Measurements from ENCODE around the gene REELD1. TPM values are rescaled to one million over a fixed set of nuclear protein-coding genes. Genes with fewer than 3 reads are reported as not detected.

The REELD1 gene
- total RNA-seq, 1 experiment from 2014 or later: 0.14 TPM

GRCh38 chr4:146193628-146194027, 20.7 kb upstream of the REELD1 start:
- no peak for DNase-seq
- Histone ChIP-seq H3K4me3 (ENCODE audit: insufficient read depth, low read depth, low read length) (no peak overlapping the region), H3K36me3 (replicated peaks; ENCODE audit: control insufficient read depth, insufficient read depth, low read length) (peaks cover 7% of the 10 kb centered on the region), H3K27me3 (ENCODE audit: control insufficient read depth, insufficient read depth, low read length) (no peaks in the 10 kb centered on the region)

DNA sequence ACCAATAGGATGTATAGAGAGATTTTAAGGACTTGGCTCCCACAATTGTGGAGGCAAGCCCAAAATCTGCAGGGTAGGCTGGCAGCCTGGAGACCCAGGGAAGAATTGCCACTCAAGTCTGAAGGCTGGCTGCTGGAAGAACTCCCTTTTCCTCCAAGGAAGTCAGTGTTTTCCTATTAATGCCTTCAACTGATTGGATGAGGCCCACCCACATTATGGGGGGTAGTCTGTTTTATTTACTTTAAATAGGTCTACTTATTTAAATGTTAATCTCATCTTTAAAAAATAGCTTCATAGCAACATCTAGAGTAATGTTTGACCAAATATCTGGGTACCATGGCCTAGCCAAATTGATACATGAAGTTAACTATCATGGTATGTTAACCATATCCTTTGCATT, 20.1 kb upstream of the REELD1 start:
- no peak for DNase-seq
- Histone ChIP-seq H3K4me3 (ENCODE audit: insufficient read depth, low read depth, low read length) (no peak overlapping the region), H3K36me3 (replicated peaks; ENCODE audit: control insufficient read depth, insufficient read depth, low read length) (peaks cover 6% of the 10 kb centered on the region), H3K27me3 (ENCODE audit: control insufficient read depth, insufficient read depth, low read length) (no peaks in the 10 kb centered on the region)

DNA sequence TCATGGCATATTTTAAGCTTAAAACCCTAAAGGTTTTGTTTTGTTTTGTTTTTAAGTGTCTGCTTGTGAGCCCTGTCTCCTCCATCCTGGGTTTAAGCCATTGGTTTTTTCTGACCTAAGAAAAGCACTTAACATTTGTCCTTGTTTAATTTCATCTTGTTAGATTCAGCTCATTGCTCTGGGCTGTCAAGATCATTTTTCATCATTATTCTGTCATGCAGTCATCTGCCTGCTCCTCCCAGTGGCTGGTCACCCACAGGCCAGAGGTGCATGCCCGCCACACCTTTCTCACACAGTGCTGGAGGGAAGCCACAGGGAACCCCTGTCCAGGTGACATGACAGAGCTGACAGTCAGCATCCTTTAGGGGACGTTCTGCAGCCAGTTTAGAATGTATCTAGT, 11.7 kb upstream of the REELD1 start:
- Histone ChIP-seq H3K4me3 (ENCODE audit: insufficient read depth, low read depth, low read length) (no peak overlapping the region), H3K27me3 (ENCODE audit: control insufficient read depth, insufficient read depth, low read length) (no peaks in the 10 kb centered on the region), H3K36me3 (replicated peaks; ENCODE audit: control insufficient read depth, insufficient read depth, low read length) (no peaks in the 10 kb centered on the region)
- no peak for DNase-seq

DNA sequence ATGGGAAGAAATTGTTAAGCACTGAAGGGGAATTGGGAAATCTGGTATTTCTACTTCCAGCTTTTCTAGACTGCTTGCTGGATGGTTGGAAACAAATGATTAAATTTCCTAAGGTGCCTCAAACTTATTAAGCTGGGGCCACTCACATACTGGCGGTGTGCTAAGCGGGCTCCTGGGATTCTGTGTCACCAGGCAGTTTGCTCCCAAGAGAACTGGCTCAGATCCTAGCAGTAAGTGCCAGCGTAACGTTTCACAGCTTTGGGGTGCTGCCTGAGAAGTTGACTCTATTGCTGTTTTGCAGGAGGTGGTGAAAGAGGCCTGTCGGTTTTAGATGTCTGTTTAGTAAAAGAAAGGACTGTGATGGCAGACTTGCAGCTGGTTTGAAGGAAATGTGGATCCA, 6.9 kb upstream of the REELD1 start:
- Histone ChIP-seq H3K4me3 (ENCODE audit: insufficient read depth, low read depth, low read length) (no peak overlapping the region), H3K36me3 (replicated peaks; ENCODE audit: control insufficient read depth, insufficient read depth, low read length) (no peaks in the 10 kb centered on the region), H3K27me3 (ENCODE audit: control insufficient read depth, insufficient read depth, low read length) (no peaks in the 10 kb centered on the region)
- no peak for DNase-seq

- DNase-seq: no peak
- H3K36me3 ChIP-seq (replicated peaks; ENCODE audit: control insufficient read depth, insufficient read depth, low read length): no peaks in the 10 kb centered on the region
- no peak overlapping the region for H3K4me3 ChIP-seq (ENCODE audit: insufficient read depth, low read depth, low read length)
- H3K27me3 ChIP-seq (ENCODE audit: control insufficient read depth, insufficient read depth, low read length): no peaks in the 10 kb centered on the region
Measured at GRCh38 chr4:146210890-146211289, 3.4 kb upstream of the REELD1 start.

DNA sequence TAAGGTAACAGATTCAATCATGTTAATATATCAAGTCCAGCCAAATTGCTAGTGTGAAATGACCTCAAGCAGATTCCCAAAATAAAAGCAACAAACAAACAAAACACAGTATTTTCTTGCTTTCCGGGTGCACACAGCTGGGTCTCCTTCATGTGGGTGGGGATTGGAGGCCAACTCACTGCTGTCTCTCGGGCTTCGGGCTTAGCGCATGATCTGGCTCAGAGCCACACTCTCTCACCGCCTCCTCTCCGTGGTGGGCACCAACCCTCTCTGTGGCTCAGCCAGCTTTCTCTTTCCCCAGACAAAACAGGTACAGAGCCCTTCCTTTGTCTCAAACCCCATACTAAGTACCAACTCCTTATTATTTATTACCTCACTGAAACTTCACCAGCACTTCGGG, 2.9 kb upstream of the REELD1 start:
- no peaks in the 10 kb centered on the region for H3K36me3 ChIP-seq (replicated peaks; ENCODE audit: control insufficient read depth, insufficient read depth, low read length)
- no peak overlapping the region for H3K4me3 ChIP-seq (ENCODE audit: insufficient read depth, low read depth, low read length)
- no peak for DNase-seq
- H3K27me3 ChIP-seq (ENCODE audit: control insufficient read depth, insufficient read depth, low read length): no peaks in the 10 kb centered on the region

DNA sequence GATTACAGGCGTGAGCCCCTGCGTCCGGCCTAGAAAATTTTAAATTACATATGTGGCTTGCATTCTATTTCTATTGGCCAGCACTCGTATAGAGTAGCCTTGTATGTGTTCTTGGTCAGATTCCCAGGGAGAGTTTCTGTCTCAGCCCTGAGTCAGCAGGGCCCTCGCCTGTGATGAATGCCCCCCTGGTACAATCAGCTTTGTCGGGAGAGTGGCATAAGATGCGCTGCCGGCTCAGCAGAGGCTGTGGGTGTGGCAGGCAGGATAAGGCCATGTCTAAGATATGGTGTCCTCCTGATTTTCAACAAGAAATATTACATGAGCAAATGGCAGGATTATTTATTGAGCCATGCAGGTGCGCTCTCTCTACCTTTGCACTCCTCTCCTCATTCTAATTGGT, 1.6 kb upstream of the REELD1 start:
- no peak for DNase-seq
- H3K4me3 ChIP-seq (ENCODE audit: insufficient read depth, low read depth, low read length): no peak overlapping the region
- no peaks in the 10 kb centered on the region for H3K36me3 ChIP-seq (replicated peaks; ENCODE audit: control insufficient read depth, insufficient read depth, low read length)
- H3K27me3 ChIP-seq (ENCODE audit: control insufficient read depth, insufficient read depth, low read length): no peaks in the 10 kb centered on the region

DNA sequence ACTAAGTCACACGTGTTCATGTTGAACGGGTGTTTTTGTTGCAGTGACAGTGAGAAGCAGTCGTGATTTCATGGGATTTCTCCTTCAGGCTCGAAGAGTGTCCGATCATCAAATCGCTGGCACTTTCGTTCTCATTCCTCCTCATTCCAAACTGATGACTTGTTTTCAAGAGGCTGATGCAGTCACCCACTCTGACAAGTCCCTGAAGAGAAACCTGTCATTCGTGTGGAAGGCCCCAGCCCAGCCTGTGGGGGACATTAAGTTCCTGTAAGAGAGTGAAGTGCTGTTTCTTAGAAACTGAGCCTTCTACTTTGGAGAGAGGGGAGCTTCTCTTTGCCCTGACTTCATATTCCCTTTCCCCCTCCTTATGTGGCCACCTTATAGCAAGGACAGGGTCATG, 8.0 kb downstream of the REELD1 start:
- H3K36me3 ChIP-seq (replicated peaks; ENCODE audit: control insufficient read depth, insufficient read depth, low read length): no peaks in the 10 kb centered on the region
- no peak overlapping the region for H3K4me3 ChIP-seq (ENCODE audit: insufficient read depth, low read depth, low read length)
- no peak for DNase-seq
- no peaks in the 10 kb centered on the region for H3K27me3 ChIP-seq (ENCODE audit: control insufficient read depth, insufficient read depth, low read length)

DNA sequence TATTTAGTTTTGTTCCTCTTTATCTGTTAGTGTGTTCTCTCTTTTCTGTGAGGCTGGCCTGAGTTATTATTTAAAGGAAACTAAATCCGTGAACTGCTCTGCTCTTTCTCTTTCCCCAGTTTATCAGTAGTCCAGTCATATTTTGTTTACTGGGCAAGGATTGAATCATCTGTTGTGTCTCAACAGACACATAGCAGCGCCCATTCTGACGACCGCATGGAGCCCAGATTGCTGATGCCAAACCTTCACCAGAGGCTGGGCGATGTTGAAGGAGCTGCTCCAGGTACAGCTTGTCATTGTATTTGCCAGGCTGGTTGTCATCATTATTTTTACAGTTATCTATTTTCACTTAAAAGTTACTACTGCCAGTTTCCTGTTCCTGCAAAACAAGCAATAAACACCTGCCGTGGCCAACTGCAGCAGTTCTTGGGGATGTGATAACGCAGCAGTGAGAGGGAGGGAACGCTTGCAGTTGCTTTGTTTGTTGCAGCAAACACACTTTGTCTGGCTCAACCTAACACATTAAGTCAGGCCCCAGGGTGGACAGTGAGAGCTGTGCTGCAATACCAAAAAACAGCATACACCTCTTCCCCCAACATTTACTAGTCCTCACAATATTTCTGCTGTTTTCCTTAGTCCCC, 10.1 kb downstream of the REELD1 start:
- no peak overlapping the region for H3K4me3 ChIP-seq (ENCODE audit: insufficient read depth, low read depth, low read length)
- no peaks in the 10 kb centered on the region for H3K27me3 ChIP-seq (ENCODE audit: control insufficient read depth, insufficient read depth, low read length)
- no peaks in the 10 kb centered on the region for H3K36me3 ChIP-seq (replicated peaks; ENCODE audit: control insufficient read depth, insufficient read depth, low read length)
- DNase-seq: no peak

- no peak for DNase-seq
- no peaks in the 10 kb centered on the region for H3K27me3 ChIP-seq (ENCODE audit: control insufficient read depth, insufficient read depth, low read length)
- H3K36me3 ChIP-seq (replicated peaks; ENCODE audit: control insufficient read depth, insufficient read depth, low read length): no peaks in the 10 kb centered on the region
- H3K4me3 ChIP-seq (ENCODE audit: insufficient read depth, low read depth, low read length): no peak overlapping the region
Measured at GRCh38 chr4:146229406-146229805, 15.1 kb downstream of the REELD1 start.

DNA sequence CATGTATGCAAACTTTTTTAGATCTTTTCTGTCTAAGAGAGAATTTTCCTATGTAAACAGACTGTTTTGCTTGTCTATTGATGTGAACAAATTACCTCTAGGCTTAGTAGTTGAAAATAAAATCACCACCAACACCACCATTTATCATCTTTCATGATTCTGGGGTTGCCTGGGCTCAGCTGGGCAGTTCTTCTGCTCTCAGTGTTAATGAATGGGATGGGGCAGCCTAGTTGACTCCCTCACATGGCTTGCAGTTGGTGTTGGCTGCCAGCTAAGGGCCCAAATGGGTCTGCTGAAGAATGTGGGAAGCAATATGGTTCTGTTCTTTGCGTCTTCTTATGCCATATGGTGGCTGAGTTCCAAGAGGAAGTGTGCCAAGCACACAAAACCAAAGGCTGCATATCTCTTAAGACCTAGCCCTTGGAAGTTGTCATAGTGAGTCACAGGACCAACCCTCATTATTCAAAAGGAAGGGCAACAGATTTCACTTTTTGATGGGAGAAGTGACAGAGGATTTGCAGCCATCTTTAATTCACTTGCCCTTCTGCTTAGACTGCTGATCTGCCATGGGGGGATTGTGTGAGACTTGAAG, 17.9 kb downstream of the REELD1 start:
- H3K27me3 ChIP-seq (ENCODE audit: control insufficient read depth, insufficient read depth, low read length): no peaks in the 10 kb centered on the region
- DNase-seq: no peak
- H3K4me3 ChIP-seq (ENCODE audit: insufficient read depth, low read depth, low read length): no peak overlapping the region
- H3K36me3 ChIP-seq (replicated peaks; ENCODE audit: control insufficient read depth, insufficient read depth, low read length): no peaks in the 10 kb centered on the region

DNA sequence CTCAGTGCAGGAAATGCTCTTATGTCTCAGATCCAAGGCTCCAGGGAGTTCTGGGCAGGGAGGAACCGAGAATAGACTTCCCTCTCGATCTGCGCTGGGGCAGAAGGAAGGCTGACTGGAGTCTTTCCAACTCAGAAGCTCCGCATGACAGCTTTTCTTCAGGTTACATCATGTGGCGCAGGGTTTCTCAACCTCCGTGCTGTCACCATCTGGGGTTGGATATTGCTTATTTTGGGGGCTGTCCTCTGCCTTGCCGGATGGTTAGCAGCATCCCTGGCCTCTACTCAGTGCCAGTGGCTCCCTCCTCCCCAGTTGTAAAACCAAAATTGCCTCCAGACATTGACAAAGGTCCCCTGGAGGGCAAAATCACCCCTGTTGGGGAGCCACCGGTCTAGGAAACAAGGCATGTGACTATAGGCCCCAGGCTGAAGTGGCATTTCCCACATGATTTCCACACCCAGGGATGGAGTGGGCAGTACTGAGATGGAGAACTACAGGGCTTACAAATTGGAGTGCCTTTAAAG, 21.4 kb downstream of the REELD1 start:
- no peak for DNase-seq
- no peaks in the 10 kb centered on the region for H3K36me3 ChIP-seq (replicated peaks; ENCODE audit: control insufficient read depth, insufficient read depth, low read length)
- H3K4me3 ChIP-seq (ENCODE audit: insufficient read depth, low read depth, low read length): no peak overlapping the region
- H3K27me3 ChIP-seq (ENCODE audit: control insufficient read depth, insufficient read depth, low read length): no peaks in the 10 kb centered on the region

GRCh38 chr4:146236216-146236615, 21.9 kb downstream of the REELD1 start:
- DNase-seq: no peak
- Histone ChIP-seq H3K36me3 (replicated peaks; ENCODE audit: control insufficient read depth, insufficient read depth, low read length) (no peaks in the 10 kb centered on the region), H3K27me3 (ENCODE audit: control insufficient read depth, insufficient read depth, low read length) (no peaks in the 10 kb centered on the region), H3K4me3 (ENCODE audit: insufficient read depth, low read depth, low read length) (no peak overlapping the region)

GRCh38 chr4:146237092-146237491, 22.8 kb downstream of the REELD1 start:
- no peak for DNase-seq
- Histone ChIP-seq H3K4me3 (ENCODE audit: insufficient read depth, low read depth, low read length) (no peak overlapping the region), H3K27me3 (ENCODE audit: control insufficient read depth, insufficient read depth, low read length) (no peaks in the 10 kb centered on the region), H3K36me3 (replicated peaks; ENCODE audit: control insufficient read depth, insufficient read depth, low read length) (no peaks in the 10 kb centered on the region)

DNA sequence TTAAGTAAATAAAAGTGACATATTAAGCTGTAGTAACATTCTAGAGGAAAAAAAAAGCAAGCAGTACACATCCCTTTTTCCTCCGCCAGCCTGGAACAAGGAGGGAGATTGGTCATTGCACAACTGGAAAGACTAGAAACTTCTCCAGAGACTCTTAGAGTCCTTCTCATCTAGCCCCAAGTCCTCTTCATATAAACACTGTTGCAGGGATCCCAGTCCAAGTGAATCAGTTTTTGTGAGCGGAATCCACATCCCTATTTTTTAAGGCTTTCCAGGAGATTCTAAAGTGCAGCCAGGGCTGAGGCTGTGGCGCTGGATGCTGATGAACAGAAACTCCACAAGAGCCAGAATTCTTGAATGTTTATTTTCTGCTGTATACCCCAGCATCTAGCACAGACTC, 23.8 kb downstream of the REELD1 start:
- H3K27me3 ChIP-seq (ENCODE audit: control insufficient read depth, insufficient read depth, low read length): no peaks in the 10 kb centered on the region
- H3K36me3 ChIP-seq (replicated peaks; ENCODE audit: control insufficient read depth, insufficient read depth, low read length): no peaks in the 10 kb centered on the region
- no peak overlapping the region for H3K4me3 ChIP-seq (ENCODE audit: insufficient read depth, low read depth, low read length)
- DNase-seq: no peak
